HG03558 (cell line): ENCODE data around the gene AK4.
"Not testable (repeated sequence)": the region's sequence is repeated elsewhere in the genome, so short reads cannot be mapped to it uniquely, and the experiment has no call there.

Source experiments
- ATAC-seq: cut with Tn5 transposase; IDR thresholded peaks from one replicate; pipeline ENCODE4 v1.9.1; 2021; ENCODE audit warnings: moderate number of reproducible peaks; ENCODE audit not compliant: unreplicated experiment; ENCODE audit errors: extremely low read depth

Gene AK4

GRCh38 chr1:65148178-65148547 is at the start of gene AK4:
Gene AK4 (plus strand): TSS chr1:65148203. CDS start chr1:65148408, 205 bp downstream.
- ATAC-seq = not testable (repeated sequence)

- ATAC-seq = no peak
Observed at GRCh38 chr1:65103807-65104206, 44.2 kb upstream of the AK4 start.

GRCh38 chr1:65104854-65105534 is 43.0 kb upstream of the AK4 start:
- ATAC-seq = no peak

DNA sequence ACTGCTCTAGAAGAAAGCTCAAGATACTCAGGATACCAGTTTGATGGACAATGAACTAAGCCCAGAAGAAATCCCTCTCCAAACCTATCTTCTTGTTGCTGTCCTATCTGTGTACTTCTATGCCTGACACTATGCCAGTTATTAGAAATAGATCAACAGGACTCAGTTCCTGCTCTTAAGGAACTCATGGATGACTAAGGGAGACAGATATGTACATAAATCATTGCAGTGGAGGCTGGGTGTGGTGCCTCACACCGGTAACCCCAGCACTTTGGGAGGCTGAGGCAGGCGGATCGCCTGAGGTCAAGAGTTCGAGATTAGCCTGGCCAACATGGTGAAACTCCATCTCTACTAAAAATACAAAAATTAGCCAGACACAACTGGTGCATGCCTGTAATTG is 42.4 kb upstream of the AK4 start:
- no peak for ATAC-seq

- ATAC-seq = no peak
Observed at GRCh38 chr1:65108025-65108642, 39.9 kb upstream of the AK4 start.

DNA sequence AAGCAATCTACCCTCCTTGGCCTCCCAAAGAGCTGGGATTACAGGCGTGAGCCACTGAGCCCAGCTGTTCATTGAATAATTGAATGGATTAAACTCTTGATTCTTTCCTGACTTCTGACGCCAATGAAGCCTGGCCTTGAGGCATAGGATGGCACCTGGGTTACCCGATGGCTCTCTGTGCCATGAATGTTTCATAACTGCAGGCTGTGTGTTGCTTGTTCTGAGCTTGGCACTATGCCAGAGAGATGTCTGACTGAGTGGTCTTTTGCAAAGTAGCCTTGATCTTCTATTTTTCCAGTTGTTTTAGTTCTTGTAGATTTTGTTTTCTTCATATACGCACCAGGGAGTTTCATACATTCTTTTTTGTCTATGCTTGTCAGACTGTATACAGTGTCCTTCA is 38.5 kb upstream of the AK4 start:
- ATAC-seq = no peak

- no peak for ATAC-seq
Observed at GRCh38 chr1:65112811-65113210, 35.2 kb upstream of the AK4 start.

DNA sequence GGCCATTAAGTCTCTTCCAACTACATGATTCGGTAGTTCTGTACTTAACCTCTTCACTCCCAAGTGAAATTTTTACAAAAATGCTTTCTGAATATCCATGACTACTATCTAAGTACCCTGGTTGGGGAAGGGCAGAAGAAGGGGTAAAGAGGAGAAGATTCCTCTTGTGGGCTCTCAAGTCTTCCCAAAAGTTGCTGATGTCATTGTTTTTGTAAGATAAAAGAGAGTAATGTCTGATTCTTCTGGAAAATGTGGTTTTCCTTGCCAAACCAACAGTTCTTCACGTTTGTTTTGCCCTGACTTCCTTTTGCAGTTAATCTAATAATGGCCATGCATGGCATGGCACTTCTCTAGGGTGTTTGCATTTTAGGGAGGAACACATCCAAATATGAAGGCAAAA is 34.7 kb upstream of the AK4 start:
- no peak for ATAC-seq

DNA sequence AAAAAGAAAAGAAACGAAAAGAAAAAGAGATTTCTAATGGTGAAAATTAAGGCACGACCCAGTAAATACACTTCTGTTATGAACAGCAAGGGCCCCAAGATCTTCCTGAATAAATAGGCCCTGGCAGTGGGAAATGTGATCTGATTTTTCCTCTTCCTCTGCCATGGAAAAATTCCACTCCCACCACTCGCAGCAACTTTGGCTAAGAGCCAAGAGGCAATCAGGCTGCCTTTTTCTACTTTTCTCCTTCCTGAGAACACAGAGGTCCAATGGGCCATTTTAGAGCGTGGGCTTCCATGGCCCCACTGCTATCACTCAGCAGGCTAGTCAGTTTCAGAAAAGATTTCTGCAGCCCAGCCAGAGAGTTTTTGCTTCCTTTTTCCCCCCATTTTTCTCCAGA is 33.7 kb upstream of the AK4 start:
- no peak for ATAC-seq

GRCh38 chr1:65119951-65120350 is 28.1 kb upstream of the AK4 start:
- ATAC-seq = no peak

GRCh38 chr1:65129104-65129503 is 18.9 kb upstream of the AK4 start:
- not testable (repeated sequence) for ATAC-seq

- ATAC-seq = no peak
Observed at GRCh38 chr1:65138524-65138923, 9.5 kb upstream of the AK4 start.

- ATAC-seq = not testable (repeated sequence)
Observed at GRCh38 chr1:65139793-65140192, 8.2 kb upstream of the AK4 start.

DNA sequence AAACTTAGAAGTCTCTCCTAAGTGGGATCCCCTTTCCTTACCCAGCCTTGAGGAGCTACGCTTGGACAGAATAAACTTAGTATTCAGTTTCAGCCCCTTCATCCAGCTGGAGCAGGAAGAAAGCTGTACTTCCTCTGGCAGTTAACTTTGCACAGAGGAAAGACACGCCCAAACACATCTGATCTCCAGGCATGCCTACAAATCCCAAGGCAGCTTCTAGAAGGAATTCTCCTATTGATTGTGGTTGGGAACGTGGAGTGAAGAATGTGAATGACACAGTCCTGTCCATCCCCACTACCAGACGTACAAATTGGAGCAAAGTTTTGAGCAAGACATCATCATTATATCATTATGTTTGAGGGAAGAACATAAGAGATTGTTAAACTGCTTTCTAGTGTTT is 6.6 kb upstream of the AK4 start:
- no peak for ATAC-seq

DNA sequence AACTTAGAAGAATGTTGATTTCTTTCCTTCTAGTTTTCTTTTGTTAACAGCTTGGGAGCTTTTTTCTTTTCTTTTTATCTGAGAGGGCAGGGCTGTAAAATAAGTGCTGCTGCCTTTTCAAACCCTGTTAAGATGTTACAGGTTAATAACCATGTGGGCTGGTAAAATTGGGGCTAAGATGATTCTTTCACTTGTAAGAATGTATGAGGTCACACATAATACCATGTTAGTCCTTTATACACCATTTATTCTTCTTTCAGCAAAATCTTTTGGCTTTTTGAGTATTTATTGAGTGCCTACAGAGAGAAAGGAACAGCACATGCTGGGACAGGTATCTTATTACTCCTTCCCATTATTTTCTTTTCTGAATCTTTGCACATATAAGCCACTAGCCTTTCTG is 6.1 kb upstream of the AK4 start:
- no peak for ATAC-seq

DNA sequence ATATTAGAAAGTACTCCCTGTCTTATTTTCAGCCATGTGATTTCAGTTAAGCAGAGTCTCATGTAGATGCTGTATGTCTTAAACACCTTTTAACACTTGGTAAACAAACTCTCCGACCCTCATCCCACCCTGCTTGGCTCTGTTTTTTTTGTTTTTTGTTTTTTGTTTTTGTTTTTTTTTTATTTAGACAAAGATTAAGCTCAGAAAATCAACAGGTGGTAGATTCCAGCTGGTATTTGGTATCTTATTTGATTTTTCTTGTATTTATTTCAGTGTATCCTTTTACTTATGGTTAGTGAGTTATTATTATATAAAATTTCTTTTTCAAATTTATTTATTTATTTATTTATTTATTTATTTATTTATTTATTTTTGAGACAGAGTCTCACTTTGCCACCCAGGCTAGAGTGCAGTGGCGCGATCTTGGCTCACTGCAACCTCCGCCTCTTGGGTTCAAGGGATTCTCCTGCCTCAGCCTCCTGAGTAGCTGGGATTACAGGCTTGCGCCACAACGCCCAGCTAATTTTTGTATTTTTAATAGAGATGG is 4.8 kb upstream of the AK4 start:
- not testable (repeated sequence) for ATAC-seq

DNA sequence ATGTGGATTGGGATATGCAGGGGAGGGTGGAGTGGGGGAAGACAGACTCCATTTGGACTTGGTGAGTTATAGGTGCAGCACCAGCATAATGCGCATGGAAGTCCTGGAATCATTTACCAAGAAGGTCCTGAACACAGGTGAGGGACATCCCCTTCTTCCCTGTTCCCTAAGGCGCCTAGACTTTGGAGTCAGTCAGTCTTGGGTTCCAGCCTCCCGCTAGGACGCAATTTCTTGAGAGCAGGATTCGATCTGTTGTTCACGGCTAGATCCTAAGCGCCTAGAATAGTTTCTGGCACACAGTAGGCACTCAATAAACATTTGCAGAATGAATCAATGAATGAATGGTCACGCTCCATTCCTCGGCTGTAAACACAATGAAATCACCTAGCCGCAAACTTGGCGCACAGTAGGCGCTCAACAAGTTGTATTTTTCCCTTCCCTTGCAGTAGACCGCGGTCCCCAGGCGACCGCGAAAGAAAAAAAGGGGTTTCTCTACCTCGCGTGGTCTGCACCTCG is 1.0 kb upstream of the AK4 start:
- ATAC-seq = no peak

GRCh38 chr1:65147424-65148177 is 402 bp upstream of the AK4 start:
- ATAC-seq = peak; percentile 32

DNA sequence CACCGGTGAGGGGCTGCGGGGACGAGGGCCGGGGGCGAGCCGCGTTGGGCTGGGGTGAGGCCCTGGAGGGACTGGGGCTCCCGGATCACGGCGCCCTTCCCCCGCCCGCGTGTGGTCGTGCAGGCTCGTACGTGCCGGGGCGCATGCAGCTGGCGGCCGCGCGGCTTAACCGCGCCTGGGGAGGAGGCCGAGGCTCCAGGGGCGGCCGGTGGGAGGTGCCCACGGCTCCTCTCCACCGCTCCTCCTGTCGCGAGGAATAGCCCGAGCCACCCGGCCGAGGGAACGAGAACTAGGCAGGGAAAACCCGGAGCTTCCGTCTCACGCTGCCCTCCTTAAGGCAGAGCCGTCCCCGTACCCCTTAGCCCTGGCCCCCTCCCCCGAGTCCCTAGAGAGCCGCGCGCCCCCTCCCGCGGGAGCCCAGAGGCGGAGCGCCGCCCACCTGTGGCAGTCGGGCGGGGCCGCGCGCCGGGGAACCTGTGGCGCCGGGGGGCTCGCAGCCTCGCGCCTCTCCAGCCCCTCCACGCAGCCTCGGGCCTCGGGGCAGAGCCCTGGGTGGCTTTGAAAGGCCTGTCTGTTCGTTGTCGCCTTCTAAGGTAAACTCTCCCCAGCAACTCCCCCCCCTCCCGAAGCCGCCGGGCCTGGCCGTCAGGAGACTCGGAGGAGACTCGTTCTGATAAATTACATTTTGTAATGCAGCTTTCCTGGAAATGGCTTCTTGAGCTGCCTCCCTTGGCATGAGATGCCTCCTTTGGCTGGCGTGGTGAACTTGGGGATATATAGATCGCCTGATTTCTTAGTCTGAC is 746 bp downstream of the AK4 start:
- peak; percentile 36 for ATAC-seq
